Stomach (tissue), 9 donors: ENCODE results near the gene FANCL. TPM values are rescaled to one million over a fixed set of nuclear protein-coding genes. Genes with fewer than 3 reads are reported as not detected.
"Not testable (repeated sequence)": the region's sequence is repeated elsewhere in the genome, so short reads cannot be mapped to it uniquely, and the experiment has no call there.

Source experiments
- DNase-seq, 2 donors: peaks; one replicate each; pipeline versions ENCODE4 v3.0.0 to v3.0.0-alpha.2; 2013 to 2019
- H3K27ac ChIP-seq, 5 donors: fragments of 200-600 bp in 4 of 5; sonication (generic) in 4 of 5; one replicate each; pipeline ENCODE4 v1.5.1; 2013 to 2019; ENCODE audit warnings: mild to moderate bottlenecking in 1 of 5, moderate library complexity in 1 of 5
- H3K27me3 ChIP-seq, 3 donors: fragments of 200-600 bp; sonication (generic); one replicate each; pipeline ENCODE4 v1.5.1; 2017 to 2019; ENCODE audit warnings: mixed run types in 1 of 3
- H3K36me3 ChIP-seq, 4 donors: fragments of 200-600 bp; sonication (generic); 1 replicate in 3 of 4; 2 replicates in 1 of 4; pipeline ENCODE4 v1.5.1; 2016 to 2019
- H3K4me1 ChIP-seq, 4 donors: fragments of 200-600 bp; sonication (generic); one replicate each; pipeline ENCODE4 v1.5.1; 2016 to 2019
- H3K4me3 ChIP-seq, 4 donors: fragments of 200-600 bp; sonication (generic) in 3 of 4; one replicate each; pipeline ENCODE4 v1.5.1; 2016 to 2019; ENCODE audit warnings: mild to moderate bottlenecking in 1 of 4
- H3K9me3 ChIP-seq, 4 donors: fragments of 200-600 bp; sonication (generic); one replicate each; pipeline ENCODE4 v1.5.1; 2016 to 2019
- CTCF ChIP-seq, 7 experiments: fragments of 450-650 bp in 4 of 7; fragments of 200-600 bp in 3 of 7; sonication (generic) in 3 of 7; IDR thresholded peaks; one replicate each; pipeline ENCODE4 v1.5.1; 2016 to 2019; ENCODE audit warnings: antibody characterized with exemption in 7 of 7, control low read depth in 2 of 7, mild to moderate bottlenecking in 1 of 7
- EP300 ChIP-seq: sonication (generic); formaldehyde crosslinking; IDR thresholded peaks from one replicate; pipeline ENCODE4 v1.6.1; 2017; ENCODE audit warnings: antibody characterized with exemption
- POLR2A ChIP-seq, 4 donors: fragments of 450-650 bp; IDR thresholded peaks; one replicate each; pipeline ENCODE4 v1.6.1; 2016; ENCODE audit warnings: antibody characterized with exemption in 4 of 4, control low read depth in 2 of 4, mild to moderate bottlenecking in 1 of 4, moderate library complexity in 1 of 4
- POLR2AphosphoS5 ChIP-seq, 3 donors: sonication (generic); formaldehyde crosslinking; IDR thresholded peaks; one replicate each; pipeline ENCODE4 v1.6.1; 2016; ENCODE audit warnings: antibody characterized with exemption in 3 of 3
- WGBS, 5 donors: extraction: QIAGEN DNeasy Blood & Tissue Kit in 3 of 5; methylation state at CpG; one replicate each; pipeline versions ENCODE4 v1.1.5 to v1.1.7; 2013 to 2018; 5-methylcytosine and 5-hydroxymethylcytosine counted together
- intact Hi-C: fragments of 100-400 bp; cut with DNase I; formaldehyde crosslinking; loops from one replicate; pipeline ENCODE4 v1.15.1; 2023; ENCODE audit warnings: low total_unique reads
- polyA plus RNA-seq, 3 donors: library from polyadenylated mRNA; stranded (reverse); fragments of 200-250 nt; gene quantifications; one replicate each; pipeline ENCODE4 v1.2.3, GENCODE V29; 2013
- total RNA-seq, 5 donors: library from RNA; depleted of rRNA; stranded (reverse); fragments of >200 nt; gene quantifications; one replicate each; pipeline versions ENCODE4 v1.1.0 to v1.2.3, GENCODE V29; 2014 to 2016
- donor health status: healthy with polysubstance abuse.
- donor health status: Bipolar disorder and iron deficiency.
- donor health status: healthy.

The FANCL gene
- total and polyA plus RNA-seq, 8 donors, result 4.9 to 275 (median 22.2) TPM

- WGBS, 5 donors, result 41 to 83% (median 60%) methylated on average over 1 of the region's 1 CpG
- H3K4me3 ChIP-seq, result no peak overlapping the region
- intact Hi-C loops, result no loop called here
- no peaks in the 10 kb centered on the region for H3K36me3 ChIP-seq
- no peak for TF ChIP-seq POLR2A (IDR thresholded peaks at IDR 0.05)
- no peak for TF ChIP-seq EP300
- no peak for TF ChIP-seq POLR2AphosphoS5 (IDR thresholded peaks at IDR 0.05)
- TF ChIP-seq CTCF (IDR thresholded peaks at IDR 0.05), result no peak
- no peak overlapping the region for H3K27ac ChIP-seq
- H3K27me3 ChIP-seq, result no peaks in the 10 kb centered on the region
- H3K9me3 ChIP-seq, result no peaks in the 10 kb centered on the region
- no peak for DNase-seq
- H3K4me1 ChIP-seq, result no peaks in the 10 kb centered on the region
These were observed 30.7 kb upstream of the FANCL start for GRCh38 chr2:58271826-58272225.

GRCh38 chr2:58268685-58269084 lies 27.6 kb upstream of the FANCL start:
- no peak overlapping the region for H3K4me3 ChIP-seq
- DNase-seq, result no peak
- H3K27me3 ChIP-seq, result no peaks in the 10 kb centered on the region
- no peak overlapping the region for H3K27ac ChIP-seq
- TF ChIP-seq EP300 (no peak), CTCF (IDR thresholded peaks at IDR 0.05) (no peak), POLR2A (IDR thresholded peaks at IDR 0.05) (no peak), POLR2AphosphoS5 (IDR thresholded peaks at IDR 0.05) (no peak)
- intact Hi-C loops, result no loop called here
- H3K9me3 ChIP-seq, result no peaks in the 10 kb centered on the region
- no peaks in the 10 kb centered on the region for H3K36me3 ChIP-seq
- 78 to 87% (median 83%) methylated on average over 4 of the region's 4 CpGs for WGBS, 5 donors
- H3K4me1 ChIP-seq, result no peaks in the 10 kb centered on the region

- Histone ChIP-seq H3K4me1 (no peaks in the 10 kb centered on the region), H3K9me3 (no peaks in the 10 kb centered on the region), H3K27me3 (no peaks in the 10 kb centered on the region), H3K36me3 (no peaks in the 10 kb centered on the region), H3K4me3 (no peak overlapping the region), H3K27ac (no peak overlapping the region)
- 61 to 89% (median 72%) methylated on average over 2 of the region's 2 CpGs for WGBS, 5 donors
- TF ChIP-seq CTCF (IDR thresholded peaks at IDR 0.05) (no peak), EP300 (no peak), POLR2AphosphoS5 (IDR thresholded peaks at IDR 0.05) (no peak), POLR2A (IDR thresholded peaks at IDR 0.05) (no peak)
- DNase-seq, result no peak
- intact Hi-C loops, result no loop called here
These were observed 25.1 kb upstream of the FANCL start for GRCh38 chr2:58266211-58266610.

DNA sequence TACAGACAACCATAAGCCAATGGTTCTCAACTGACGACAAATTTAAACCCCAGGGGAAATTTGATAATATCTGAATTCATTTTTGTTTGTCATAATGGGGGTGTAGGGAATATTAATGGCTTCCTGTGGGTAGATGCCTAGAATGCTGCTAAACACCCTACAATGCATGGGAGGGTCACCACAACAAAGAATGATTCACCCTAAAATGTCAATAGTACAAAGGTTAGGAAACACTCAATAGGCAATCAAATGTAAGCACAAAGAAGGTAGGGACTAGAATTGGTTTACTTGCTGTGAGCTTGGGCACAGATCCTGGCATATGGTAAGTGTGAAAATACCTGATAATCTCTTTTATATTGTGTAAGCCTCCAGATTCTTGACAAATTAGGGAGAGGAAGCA lies 20.1 kb upstream of the FANCL start:
- H3K4me3 ChIP-seq, result no peak overlapping the region
- 65 to 88% (median 69%) methylated on average over 1 of the region's 1 CpG for WGBS, 5 donors
- H3K27ac ChIP-seq, result no peak overlapping the region
- no peak for DNase-seq
- H3K36me3 ChIP-seq, result no peaks in the 10 kb centered on the region
- no peaks in the 10 kb centered on the region for H3K9me3 ChIP-seq
- TF ChIP-seq POLR2A (IDR thresholded peaks at IDR 0.05) (no peak), CTCF (IDR thresholded peaks at IDR 0.05) (no peak), POLR2AphosphoS5 (IDR thresholded peaks at IDR 0.05) (no peak), EP300 (no peak)
- H3K27me3 ChIP-seq, result no peaks in the 10 kb centered on the region
- no peaks in the 10 kb centered on the region for H3K4me1 ChIP-seq
- intact Hi-C loops, result no loop called here

DNA sequence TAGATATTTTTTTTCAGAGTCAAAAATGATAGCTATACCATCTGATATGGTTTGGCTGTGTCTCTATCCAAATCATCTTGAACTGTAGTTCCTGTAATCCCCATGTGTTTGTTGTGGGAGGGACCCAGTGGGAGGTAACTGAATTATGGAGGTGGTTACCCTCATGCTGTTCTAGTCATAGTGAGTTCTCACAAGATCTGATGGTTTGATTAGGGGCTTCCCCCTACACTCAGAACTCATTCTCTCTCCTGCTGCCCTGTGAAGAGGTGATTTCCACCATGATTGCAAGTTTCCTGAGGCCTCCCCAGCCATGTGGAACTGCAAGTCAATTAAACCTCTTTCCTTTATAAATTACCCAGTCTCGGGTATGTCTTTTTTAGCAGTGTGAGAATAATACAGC lies 17.3 kb upstream of the FANCL start:
- H3K9me3 ChIP-seq, H3K4me1 ChIP-seq, H3K36me3 ChIP-seq, H3K4me3 ChIP-seq, DNase-seq, H3K27ac ChIP-seq, intact Hi-C loops, H3K27me3 ChIP-seq: not testable (repeated sequence)
- 65 to 100% (median 79%) methylated on average over 1 of the region's 1 CpG for WGBS, 5 donors

DNA sequence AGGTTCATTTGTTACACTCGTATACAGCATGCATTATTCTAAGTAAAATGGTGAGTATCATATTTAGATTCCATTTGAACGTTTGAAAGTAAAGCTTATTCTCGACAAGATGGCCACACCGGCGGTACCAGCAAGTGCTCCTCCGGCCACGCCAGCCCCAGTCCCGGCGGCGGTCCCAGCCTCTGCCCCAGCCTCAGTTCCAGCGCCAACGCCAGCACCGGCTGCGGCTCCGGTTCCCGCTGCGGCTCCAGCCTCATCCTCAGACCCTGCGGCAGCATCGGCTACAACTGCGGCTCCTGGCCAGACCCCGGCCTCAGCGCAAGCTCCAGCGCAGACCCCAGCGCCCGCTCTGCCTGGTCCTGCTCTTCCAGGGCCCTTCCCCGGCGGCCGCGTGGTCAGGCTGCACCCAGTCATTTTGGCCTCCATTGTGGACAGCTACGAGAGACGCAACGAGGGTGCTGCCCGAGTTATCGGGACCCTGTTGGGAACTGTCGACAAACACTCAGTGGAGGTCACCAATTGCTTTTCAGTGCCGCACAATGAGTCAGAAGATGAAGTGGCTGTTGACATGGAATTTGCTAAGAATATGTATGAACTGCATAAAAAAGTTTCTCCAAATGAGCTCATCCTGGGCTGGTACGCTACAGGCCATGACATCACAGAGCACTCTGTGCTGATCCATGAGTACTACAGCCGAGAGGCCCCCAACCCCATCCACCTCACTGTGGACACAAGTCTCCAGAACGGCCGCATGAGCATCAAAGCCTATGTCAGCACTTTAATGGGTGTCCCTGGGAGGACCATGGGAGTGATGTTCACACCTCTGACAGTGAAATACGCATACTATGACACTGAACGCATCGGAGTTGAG lies 10.4 kb upstream of the FANCL start:
- 94 to 97% (median 95%) methylated on average over 21 to 39 of the region's 43 CpGs for WGBS, 5 donors

More for the DNA sequence above, 10.4 kb upstream of the FANCL start:
- intact Hi-C loops, DNase-seq, H3K9me3 ChIP-seq, H3K27me3 ChIP-seq, H3K4me3 ChIP-seq, H3K4me1 ChIP-seq, H3K27ac ChIP-seq, H3K36me3 ChIP-seq: not testable (repeated sequence)
